ENCODE data around the gene SMTNL2. TPM values are rescaled to one million over a fixed set of nuclear protein-coding genes. Genes with fewer than 3 reads are reported as not detected.

The SMTNL2 gene
- total and polyA plus RNA-seq, 2 donors (not counting 1 experiment from before 2014, with no cell fraction given), result 0.17 to 0.99 TPM

DNA sequence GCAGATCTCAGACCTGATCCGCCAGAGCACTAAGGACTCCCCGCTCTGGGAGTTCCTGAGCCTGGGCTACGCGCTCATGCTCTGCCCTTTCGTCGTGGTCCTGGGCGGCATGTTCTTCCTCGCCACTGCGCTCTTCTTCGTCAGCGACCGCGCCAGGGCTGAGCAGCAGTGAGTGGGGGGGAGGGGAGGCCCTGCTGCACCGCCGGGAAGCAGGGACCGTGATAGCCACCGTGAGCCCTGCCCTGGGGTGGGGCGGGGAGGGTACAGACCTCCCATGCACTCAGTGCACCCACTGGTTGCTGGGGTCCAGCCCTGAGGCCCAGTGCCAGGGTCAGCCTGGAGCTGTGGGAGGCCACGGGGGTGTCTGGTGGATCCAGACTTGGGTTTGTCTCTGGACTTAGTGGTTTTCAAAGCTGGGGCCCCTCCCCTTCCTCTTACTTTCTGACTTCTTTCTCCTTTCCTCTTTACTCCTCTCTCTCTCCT, 48.0 kb upstream of the SMTNL2 start:
- Histone ChIP-seq H3K36me3 (ENCODE audit: control insufficient read depth, insufficient read depth, low read length) (peaks cover 6% of the 10 kb centered on the region), H2AFZ (ENCODE audit: low read length) (no peak overlapping the region), H4K20me1 (ENCODE audit: control insufficient read depth, extremely low read depth, insufficient read depth, low read length) (no peaks in the 10 kb centered on the region), H3K4me3 (replicated peaks in 1 of 4; ENCODE audit: control extremely low read depth in 1 of 4, insufficient read depth in 1 of 4, low read depth in 3 of 4, low read length in 4 of 4) (no peak overlapping the region), H3K9ac (ENCODE audit: insufficient read depth, low read length) (no peak overlapping the region), H3K9me3 (ENCODE audit: control insufficient read depth, insufficient read depth, low read depth, low read length) (no peaks in the 10 kb centered on the region), H3K79me2 (ENCODE audit: control insufficient read depth, insufficient read depth, low read length) (no peaks in the 10 kb centered on the region), H3K4me2 (ENCODE audit: extremely low read depth, insufficient read depth, low read length) (no peak overlapping the region), H3K27me3 (ENCODE audit: control insufficient read depth, insufficient read depth, low read length) (no peaks in the 10 kb centered on the region), H3K4me1 (ENCODE audit: control insufficient read depth, extremely low read depth, insufficient read depth, low read length) (no peaks in the 10 kb centered on the region), H3K27ac (ENCODE audit: insufficient read depth, low read length) (no peak overlapping the region)
- TF ChIP-seq, protein P1, sequence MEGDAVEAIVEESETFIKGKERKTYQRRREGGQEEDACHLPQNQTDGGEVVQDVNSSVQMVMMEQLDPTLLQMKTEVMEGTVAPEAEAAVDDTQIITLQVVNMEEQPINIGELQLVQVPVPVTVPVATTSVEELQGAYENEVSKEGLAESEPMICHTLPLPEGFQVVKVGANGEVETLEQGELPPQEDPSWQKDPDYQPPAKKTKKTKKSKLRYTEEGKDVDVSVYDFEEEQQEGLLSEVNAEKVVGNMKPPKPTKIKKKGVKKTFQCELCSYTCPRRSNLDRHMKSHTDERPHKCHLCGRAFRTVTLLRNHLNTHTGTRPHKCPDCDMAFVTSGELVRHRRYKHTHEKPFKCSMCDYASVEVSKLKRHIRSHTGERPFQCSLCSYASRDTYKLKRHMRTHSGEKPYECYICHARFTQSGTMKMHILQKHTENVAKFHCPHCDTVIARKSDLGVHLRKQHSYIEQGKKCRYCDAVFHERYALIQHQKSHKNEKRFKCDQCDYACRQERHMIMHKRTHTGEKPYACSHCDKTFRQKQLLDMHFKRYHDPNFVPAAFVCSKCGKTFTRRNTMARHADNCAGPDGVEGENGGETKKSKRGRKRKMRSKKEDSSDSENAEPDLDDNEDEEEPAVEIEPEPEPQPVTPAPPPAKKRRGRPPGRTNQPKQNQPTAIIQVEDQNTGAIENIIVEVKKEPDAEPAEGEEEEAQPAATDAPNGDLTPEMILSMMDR (conservative IDR thresholded peaks at IDR 0.05 in 1 of 2, IDR thresholded peaks at IDR 0.05 in 1 of 2; ENCODE audit: low read depth in 1 of 2, low read length in 2 of 2), result no peak
- TF ChIP-seq EZH2 (IDR thresholded peaks at IDR 0.05; ENCODE audit: low read length, missing control alignments), result no peak
- peak in 1 of 2 donors; percentile 32 for DNase-seq (ENCODE audit: low read depth in 2 of 2)

DNA sequence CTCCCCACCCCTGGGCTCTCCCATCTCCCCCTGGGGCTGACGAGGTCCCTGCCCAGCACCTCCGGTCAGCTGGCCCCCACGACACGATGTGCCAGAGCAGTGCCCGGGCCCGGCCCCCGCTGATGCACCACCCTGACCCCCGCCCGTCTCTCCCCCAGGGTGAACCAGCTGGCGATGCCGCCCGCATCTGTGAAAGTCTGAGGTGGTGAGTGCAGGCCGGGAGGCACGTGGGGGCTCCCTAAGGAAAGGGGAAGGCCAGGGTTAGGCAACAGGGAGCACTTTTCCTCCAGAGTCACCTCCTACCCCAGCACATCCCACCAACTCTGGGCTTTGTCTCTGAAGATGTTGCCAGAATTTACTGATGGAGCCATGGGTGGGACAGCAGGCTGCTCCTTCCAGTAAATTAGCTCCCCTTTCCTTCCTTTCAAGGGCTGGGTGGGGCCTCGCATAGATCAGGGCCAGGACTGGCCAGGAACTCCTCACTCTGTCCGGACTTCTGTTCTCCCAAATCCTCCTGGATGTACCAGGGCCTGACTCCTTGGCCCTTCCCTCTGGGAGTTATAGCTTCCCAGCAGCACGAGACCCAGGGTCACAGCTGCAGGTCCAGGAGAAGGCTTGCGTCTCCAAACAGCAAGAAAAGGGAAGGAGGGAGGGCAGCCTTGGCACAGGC, 47.5 kb upstream of the SMTNL2 start:
- peak in 1 of 2 donors; percentile 12 for DNase-seq (ENCODE audit: low read depth in 2 of 2)
- no peak overlapping the region for H3K27ac ChIP-seq (ENCODE audit: insufficient read depth, low read length)
- H4K20me1 ChIP-seq (ENCODE audit: control insufficient read depth, extremely low read depth, insufficient read depth, low read length), result no peaks in the 10 kb centered on the region
- no peak overlapping the region for H3K4me2 ChIP-seq (ENCODE audit: extremely low read depth, insufficient read depth, low read length)
- H3K4me1 ChIP-seq (ENCODE audit: control insufficient read depth, extremely low read depth, insufficient read depth, low read length), result no peaks in the 10 kb centered on the region
- H3K27me3 ChIP-seq (ENCODE audit: control insufficient read depth, insufficient read depth, low read length), result no peaks in the 10 kb centered on the region
- H3K79me2 ChIP-seq (ENCODE audit: control insufficient read depth, insufficient read depth, low read length), result no peaks in the 10 kb centered on the region
- H3K4me3 ChIP-seq (replicated peaks in 1 of 4; ENCODE audit: control extremely low read depth in 1 of 4, insufficient read depth in 1 of 4, low read depth in 3 of 4, low read length in 4 of 4), result no peak overlapping the region
- no peak overlapping the region for H3K9ac ChIP-seq (ENCODE audit: insufficient read depth, low read length)
- no peaks in the 10 kb centered on the region for H3K9me3 ChIP-seq (ENCODE audit: control insufficient read depth, insufficient read depth, low read depth, low read length)
- no peak overlapping the region for H2AFZ ChIP-seq (ENCODE audit: low read length)
- H3K36me3 ChIP-seq (ENCODE audit: control insufficient read depth, insufficient read depth, low read length), result peaks cover 11% of the 10 kb centered on the region
- TF ChIP-seq, protein P1 (conservative IDR thresholded peaks at IDR 0.05 in 1 of 2, IDR thresholded peaks at IDR 0.05 in 1 of 2; ENCODE audit: low read depth in 1 of 2, low read length in 2 of 2), result no peak
- TF ChIP-seq EZH2 (IDR thresholded peaks at IDR 0.05; ENCODE audit: low read length, missing control alignments), result no peak

DNA sequence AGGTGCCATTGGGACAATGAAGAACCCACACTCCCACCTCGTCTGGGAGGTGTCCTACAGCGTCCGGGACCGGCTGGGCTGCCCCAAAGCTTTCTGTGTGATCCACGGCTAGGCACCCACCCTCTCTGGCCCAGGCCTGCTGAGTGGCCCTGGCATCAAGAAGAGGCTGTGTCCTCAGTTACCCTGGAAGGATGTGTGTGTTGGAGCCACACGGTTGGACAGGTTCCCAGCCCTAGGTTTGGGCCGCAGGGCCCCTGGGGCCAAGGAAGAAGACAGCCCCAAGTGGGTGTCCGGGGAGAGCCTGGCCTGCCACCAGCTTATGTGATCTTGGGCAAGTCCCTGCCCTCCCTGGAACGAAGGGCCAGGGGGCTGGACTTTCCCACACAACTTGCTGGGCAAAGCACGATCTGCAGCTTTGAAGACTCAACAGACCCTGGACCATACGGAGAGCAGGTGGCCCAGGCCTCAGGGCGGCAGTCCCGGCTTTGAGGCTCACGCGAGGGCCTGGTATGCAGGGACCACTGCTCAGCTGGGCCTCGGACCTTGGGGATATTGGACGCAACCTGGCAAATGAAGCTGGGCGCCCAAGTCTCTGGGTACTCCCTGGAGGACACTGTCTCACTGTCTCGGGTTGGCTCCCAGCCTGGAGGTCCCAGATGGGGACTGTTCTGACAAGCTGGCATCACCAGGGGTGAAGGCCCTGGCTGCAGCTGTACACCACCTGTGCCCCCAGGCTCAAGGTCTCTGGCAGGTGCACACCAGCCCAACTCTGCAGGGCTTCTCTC, 46.7 kb upstream of the SMTNL2 start:
- Histone ChIP-seq H3K79me2 (ENCODE audit: control insufficient read depth, insufficient read depth, low read length) (no peaks in the 10 kb centered on the region), H3K4me2 (ENCODE audit: extremely low read depth, insufficient read depth, low read length) (no peak overlapping the region), H3K27ac (ENCODE audit: insufficient read depth, low read length) (no peak overlapping the region), H4K20me1 (ENCODE audit: control insufficient read depth, extremely low read depth, insufficient read depth, low read length) (no peaks in the 10 kb centered on the region), H3K4me3 (replicated peaks in 1 of 4; ENCODE audit: control extremely low read depth in 1 of 4, insufficient read depth in 1 of 4, low read depth in 3 of 4, low read length in 4 of 4) (no peak overlapping the region), H3K9me3 (ENCODE audit: control insufficient read depth, insufficient read depth, low read depth, low read length) (no peaks in the 10 kb centered on the region), H3K27me3 (ENCODE audit: control insufficient read depth, insufficient read depth, low read length) (no peaks in the 10 kb centered on the region), H3K4me1 (ENCODE audit: control insufficient read depth, extremely low read depth, insufficient read depth, low read length) (no peaks in the 10 kb centered on the region), H3K36me3 (ENCODE audit: control insufficient read depth, insufficient read depth, low read length) (peaks cover 18% of the 10 kb centered on the region), H2AFZ (ENCODE audit: low read length) (no peak overlapping the region), H3K9ac (ENCODE audit: insufficient read depth, low read length) (no peak overlapping the region)
- no peak for DNase-seq (ENCODE audit: low read depth in 2 of 2)
- no peak for TF ChIP-seq EZH2 (IDR thresholded peaks at IDR 0.05; ENCODE audit: low read length, missing control alignments)
- TF ChIP-seq, protein P1 (conservative IDR thresholded peaks at IDR 0.05 in 1 of 2, IDR thresholded peaks at IDR 0.05 in 1 of 2; ENCODE audit: low read depth in 1 of 2, low read length in 2 of 2), result no peak
